Left ventricle myocardium inferior (tissue), 1 donor: Measurements from ENCODE around the gene CCR6. TPM values are rescaled to one million over a fixed set of nuclear protein-coding genes. Genes with fewer than 3 reads are reported as not detected.

Experiments
- DNase-seq: peaks from one replicate; pipeline ENCODE4 v3.0.0-alpha.2; 2020
- H3K27ac ChIP-seq: fragments of 200-600 bp; replicated peaks from 2 replicates; pipeline ENCODE4 v1.8.0; 2021
- H3K27me3 ChIP-seq: fragments of 200-600 bp; 2 replicates; pipeline ENCODE4 v1.8.0; 2021; ENCODE audit warnings: low read depth
- H3K36me3 ChIP-seq: fragments of 200-600 bp; 2 replicates; pipeline ENCODE4 v1.8.0; 2021
- H3K4me1 ChIP-seq: fragments of 200-600 bp; 2 replicates; pipeline ENCODE4 v1.8.0; 2021
- H3K4me3 ChIP-seq: fragments of 200-600 bp; 2 replicates; pipeline ENCODE4 v1.8.0; 2021; ENCODE audit warnings: mild to moderate bottlenecking, moderate library complexity
- H3K9me3 ChIP-seq: fragments of 200-600 bp; replicated peaks from 2 replicates; pipeline ENCODE4 v1.8.0; 2021
- intact Hi-C: fragments of 100-400 bp; cut with micrococcal nuclease; formaldehyde crosslinking; loops from one replicate; pipeline ENCODE4 v1.11.0; 2022
- total RNA-seq: library from RNA; stranded (reverse); fragmentation: NEBNext Ultra II Directional; extraction: Animal tissue kit (Norgen Biotek cat#: 25700); gene quantifications from one replicate; pipeline ENCODE4 v1.2.1, GENCODE V29; 2021
- TF ChIP-seq, protein P1 (sequence below): fragments of 200-600 bp; IDR thresholded peaks from 2 replicates; pipeline ENCODE4 v1.8.0; 2021; ENCODE audit warnings: antibody characterized with exemption, mild to moderate bottlenecking, borderline replicate concordance
- donor health status: DM: no; HTN: yes; CAD: no; lungs with severe emphysema.

CCR6 gene
- total RNA-seq, 1 donor from 2014 or later, result not detected

GRCh38 chr6:167099707-167100106 is 23.2 kb upstream of the CCR6 start:
- H3K4me3 ChIP-seq, result no peak overlapping the region
- H3K27ac ChIP-seq, result no peak overlapping the region
- H3K36me3 ChIP-seq, result no peaks in the 10 kb centered on the region
- H3K4me1 ChIP-seq, result peaks cover 6% of the 10 kb centered on the region
- TF ChIP-seq, protein P1, sequence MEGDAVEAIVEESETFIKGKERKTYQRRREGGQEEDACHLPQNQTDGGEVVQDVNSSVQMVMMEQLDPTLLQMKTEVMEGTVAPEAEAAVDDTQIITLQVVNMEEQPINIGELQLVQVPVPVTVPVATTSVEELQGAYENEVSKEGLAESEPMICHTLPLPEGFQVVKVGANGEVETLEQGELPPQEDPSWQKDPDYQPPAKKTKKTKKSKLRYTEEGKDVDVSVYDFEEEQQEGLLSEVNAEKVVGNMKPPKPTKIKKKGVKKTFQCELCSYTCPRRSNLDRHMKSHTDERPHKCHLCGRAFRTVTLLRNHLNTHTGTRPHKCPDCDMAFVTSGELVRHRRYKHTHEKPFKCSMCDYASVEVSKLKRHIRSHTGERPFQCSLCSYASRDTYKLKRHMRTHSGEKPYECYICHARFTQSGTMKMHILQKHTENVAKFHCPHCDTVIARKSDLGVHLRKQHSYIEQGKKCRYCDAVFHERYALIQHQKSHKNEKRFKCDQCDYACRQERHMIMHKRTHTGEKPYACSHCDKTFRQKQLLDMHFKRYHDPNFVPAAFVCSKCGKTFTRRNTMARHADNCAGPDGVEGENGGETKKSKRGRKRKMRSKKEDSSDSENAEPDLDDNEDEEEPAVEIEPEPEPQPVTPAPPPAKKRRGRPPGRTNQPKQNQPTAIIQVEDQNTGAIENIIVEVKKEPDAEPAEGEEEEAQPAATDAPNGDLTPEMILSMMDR, result no peak
- no peak for DNase-seq
- H3K27me3 ChIP-seq, result no peaks in the 10 kb centered on the region
- intact Hi-C loops, result no loop called here
- H3K9me3 ChIP-seq, result no peaks in the 10 kb centered on the region

- H3K36me3 ChIP-seq, result no peaks in the 10 kb centered on the region
- no peaks in the 10 kb centered on the region for H3K9me3 ChIP-seq
- TF ChIP-seq, protein P1, result no peak
- H3K27ac ChIP-seq, result no peak overlapping the region
- intact Hi-C loops, result no loop called here
- H3K27me3 ChIP-seq, result no peaks in the 10 kb centered on the region
- peaks cover under 1% of the 10 kb centered on the region for H3K4me1 ChIP-seq
- H3K4me3 ChIP-seq, result no peak overlapping the region
- DNase-seq, result no peak
Observed at GRCh38 chr6:167100241-167100674, 22.6 kb upstream of the CCR6 start.

DNA sequence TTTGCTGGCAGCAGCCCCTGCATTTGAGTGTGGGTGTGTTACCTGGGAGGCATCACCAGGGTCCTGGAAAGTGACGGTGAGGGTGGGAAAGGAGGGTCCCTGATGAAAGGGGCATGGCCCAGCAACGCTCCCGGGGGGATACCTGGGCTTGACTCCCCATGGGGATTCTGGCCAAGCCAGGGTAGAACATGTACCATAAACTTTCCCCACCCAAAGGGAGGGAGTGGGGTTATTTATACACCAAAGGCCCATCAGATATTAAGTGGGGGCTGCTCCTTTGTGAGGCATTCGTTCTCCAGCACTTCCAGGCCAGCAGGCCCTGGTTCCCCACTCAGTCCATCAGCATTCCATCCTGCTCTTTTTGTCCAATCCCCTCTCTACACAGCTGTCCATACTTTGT is 20.6 kb upstream of the CCR6 start:
- TF ChIP-seq, protein P1, result no peak
- Histone ChIP-seq H3K27ac (no peak overlapping the region), H3K4me3 (no peak overlapping the region), H3K27me3 (no peaks in the 10 kb centered on the region), H3K4me1 (no peaks in the 10 kb centered on the region), H3K36me3 (no peaks in the 10 kb centered on the region), H3K9me3 (no peaks in the 10 kb centered on the region)
- DNase-seq, result no peak
- intact Hi-C loops, result no loop called here

DNA sequence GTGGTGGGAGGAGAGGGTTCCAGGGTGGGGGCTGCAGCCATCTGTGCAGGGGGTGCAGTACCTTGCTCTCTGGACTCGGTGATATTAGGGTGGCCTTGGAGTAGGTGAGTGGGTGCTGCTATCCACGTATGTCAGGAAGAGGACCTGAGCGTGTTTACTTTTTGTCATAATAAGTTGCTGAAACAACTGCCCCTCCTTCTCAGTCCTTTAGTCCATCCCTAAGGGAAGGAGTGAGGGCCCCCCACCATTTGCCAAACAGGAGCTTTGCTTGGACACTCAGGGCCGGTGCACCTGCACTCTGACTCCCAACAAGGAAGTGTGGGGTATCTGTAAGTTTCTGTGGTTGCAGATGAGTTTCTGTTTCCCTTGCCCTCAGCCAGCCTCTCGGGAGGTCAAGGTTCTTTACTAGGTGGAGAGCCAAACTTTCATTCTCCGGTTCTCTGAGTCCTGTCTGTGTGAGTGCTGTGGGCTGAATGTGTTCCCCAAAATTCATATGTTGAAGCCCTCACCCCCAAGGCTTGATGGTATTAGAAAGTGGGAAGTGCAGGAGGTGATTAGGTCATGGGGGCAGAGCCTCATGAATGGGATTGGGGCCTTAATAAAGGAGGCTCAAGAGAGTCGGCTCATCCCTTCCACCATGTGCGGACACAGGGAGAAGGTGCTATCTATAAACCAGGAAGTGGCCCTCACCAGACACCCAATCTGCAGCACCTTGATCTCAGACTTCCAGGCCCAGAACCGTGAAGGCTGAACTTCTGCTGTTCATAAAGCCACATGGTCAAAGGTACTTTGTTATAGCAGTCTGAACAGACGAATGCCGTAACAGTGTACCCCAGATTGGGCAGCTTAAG is 19.6 kb upstream of the CCR6 start:
- Histone ChIP-seq H3K4me3 (no peak overlapping the region), H3K27me3 (peaks cover 3% of the 10 kb centered on the region), H3K36me3 (no peaks in the 10 kb centered on the region), H3K4me1 (no peaks in the 10 kb centered on the region), H3K9me3 (no peaks in the 10 kb centered on the region), H3K27ac (no peak overlapping the region)
- TF ChIP-seq, protein P1, result no peak
- intact Hi-C loops, result no loop called here
- DNase-seq, result no peak

GRCh38 chr6:167104388-167104787 is 18.5 kb upstream of the CCR6 start:
- DNase-seq, result no peak
- TF ChIP-seq, protein P1, result no peak
- intact Hi-C loops, result no loop called here
- Histone ChIP-seq H3K9me3 (no peaks in the 10 kb centered on the region), H3K27me3 (peaks cover 14% of the 10 kb centered on the region), H3K27ac (no peak overlapping the region), H3K4me3 (no peak overlapping the region), H3K4me1 (no peaks in the 10 kb centered on the region), H3K36me3 (no peaks in the 10 kb centered on the region)
